ENCODE results near the gene S100PBP. TPM values are rescaled to one million over a fixed set of nuclear protein-coding genes. Genes with fewer than 3 reads are reported as not detected.

Gene S100PBP
- polyA plus RNA-seq, 1 experiment, result 43.7 TPM

DNA sequence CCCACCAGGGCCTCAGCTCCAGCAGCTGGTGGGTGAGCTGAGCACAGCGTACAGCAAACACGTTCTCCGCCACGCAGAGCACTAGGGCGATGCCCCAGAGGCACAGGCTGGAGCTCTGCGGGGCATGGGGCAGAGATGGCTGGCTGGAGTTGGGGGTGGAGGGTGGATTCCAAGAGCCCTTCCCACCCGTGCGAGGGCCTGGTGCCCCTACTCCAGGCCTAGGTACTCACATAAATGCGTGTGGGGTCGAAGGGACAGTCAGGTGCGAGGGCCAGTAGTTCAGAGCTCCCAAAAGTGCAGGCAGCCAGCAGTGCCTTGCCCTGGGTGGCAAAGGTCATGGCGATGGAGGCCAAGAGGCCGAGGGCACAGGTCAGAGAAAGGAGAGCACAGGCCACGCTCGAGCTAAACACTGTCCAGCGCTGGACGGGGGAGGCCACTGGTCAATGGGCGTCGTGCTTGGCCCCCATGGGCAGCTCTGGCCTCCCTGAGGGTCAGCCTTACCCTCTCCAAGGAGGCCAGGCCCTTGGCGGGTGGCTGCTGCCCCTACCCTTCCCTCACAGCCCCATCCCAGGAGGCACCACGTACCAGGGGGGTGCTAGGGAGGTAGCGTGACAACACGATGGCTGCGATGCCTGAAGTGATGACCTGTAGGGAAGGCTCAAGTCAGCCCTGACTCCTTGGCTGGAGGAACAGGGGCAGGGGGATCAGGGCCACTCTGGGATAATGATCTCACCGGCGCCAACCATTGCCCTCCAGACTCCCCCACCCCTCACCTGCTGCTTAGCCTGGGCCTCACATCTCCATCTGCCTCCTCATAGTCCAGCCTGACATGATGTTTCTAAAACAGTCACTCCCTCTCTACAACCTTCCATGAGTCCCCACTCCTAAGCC is 78.1 kb downstream of the S100PBP start:
- ChIA-PET POLR2A (no interaction called here), CTCF (interaction anchor here (1.0 to 1.1 kb wide), 2 partner anchors 10 to 192 kb away, joined by 3 to 4 read pairs; partner anchors contain the start of gene HPCA)

GRCh38 chr1:32896451-32896850 is 79.0 kb downstream of the S100PBP start:
- DNase-seq (ENCODE audit: low read depth, low spot score), result no peak
- TF ChIP-seq, protein P1, sequence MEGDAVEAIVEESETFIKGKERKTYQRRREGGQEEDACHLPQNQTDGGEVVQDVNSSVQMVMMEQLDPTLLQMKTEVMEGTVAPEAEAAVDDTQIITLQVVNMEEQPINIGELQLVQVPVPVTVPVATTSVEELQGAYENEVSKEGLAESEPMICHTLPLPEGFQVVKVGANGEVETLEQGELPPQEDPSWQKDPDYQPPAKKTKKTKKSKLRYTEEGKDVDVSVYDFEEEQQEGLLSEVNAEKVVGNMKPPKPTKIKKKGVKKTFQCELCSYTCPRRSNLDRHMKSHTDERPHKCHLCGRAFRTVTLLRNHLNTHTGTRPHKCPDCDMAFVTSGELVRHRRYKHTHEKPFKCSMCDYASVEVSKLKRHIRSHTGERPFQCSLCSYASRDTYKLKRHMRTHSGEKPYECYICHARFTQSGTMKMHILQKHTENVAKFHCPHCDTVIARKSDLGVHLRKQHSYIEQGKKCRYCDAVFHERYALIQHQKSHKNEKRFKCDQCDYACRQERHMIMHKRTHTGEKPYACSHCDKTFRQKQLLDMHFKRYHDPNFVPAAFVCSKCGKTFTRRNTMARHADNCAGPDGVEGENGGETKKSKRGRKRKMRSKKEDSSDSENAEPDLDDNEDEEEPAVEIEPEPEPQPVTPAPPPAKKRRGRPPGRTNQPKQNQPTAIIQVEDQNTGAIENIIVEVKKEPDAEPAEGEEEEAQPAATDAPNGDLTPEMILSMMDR (IDR thresholded peaks at IDR 0.05; ENCODE audit: low read depth, low read length), result no peak

More for the DNA sequence above, 78.1 kb downstream of the S100PBP start:
- Histone ChIP-seq H3K27ac (ENCODE audit: low read depth, low read length) (no peak overlapping the region), H3K27me3 (ENCODE audit: control insufficient read depth, insufficient read depth, low read length) (peaks cover 18% of the 10 kb centered on the region), H3K9me3 (ENCODE audit: control insufficient read depth, insufficient read depth, low read length) (no peaks in the 10 kb centered on the region; the same call in none of the 2 replicates), H3K4me3 (ENCODE audit: low read depth, low read length) (no peak overlapping the region)
- TF ChIP-seq, protein P1 (IDR thresholded peaks at IDR 0.05; ENCODE audit: low read depth, low read length), result no peak
- no peak for DNase-seq (ENCODE audit: low read depth, low spot score)

DNA sequence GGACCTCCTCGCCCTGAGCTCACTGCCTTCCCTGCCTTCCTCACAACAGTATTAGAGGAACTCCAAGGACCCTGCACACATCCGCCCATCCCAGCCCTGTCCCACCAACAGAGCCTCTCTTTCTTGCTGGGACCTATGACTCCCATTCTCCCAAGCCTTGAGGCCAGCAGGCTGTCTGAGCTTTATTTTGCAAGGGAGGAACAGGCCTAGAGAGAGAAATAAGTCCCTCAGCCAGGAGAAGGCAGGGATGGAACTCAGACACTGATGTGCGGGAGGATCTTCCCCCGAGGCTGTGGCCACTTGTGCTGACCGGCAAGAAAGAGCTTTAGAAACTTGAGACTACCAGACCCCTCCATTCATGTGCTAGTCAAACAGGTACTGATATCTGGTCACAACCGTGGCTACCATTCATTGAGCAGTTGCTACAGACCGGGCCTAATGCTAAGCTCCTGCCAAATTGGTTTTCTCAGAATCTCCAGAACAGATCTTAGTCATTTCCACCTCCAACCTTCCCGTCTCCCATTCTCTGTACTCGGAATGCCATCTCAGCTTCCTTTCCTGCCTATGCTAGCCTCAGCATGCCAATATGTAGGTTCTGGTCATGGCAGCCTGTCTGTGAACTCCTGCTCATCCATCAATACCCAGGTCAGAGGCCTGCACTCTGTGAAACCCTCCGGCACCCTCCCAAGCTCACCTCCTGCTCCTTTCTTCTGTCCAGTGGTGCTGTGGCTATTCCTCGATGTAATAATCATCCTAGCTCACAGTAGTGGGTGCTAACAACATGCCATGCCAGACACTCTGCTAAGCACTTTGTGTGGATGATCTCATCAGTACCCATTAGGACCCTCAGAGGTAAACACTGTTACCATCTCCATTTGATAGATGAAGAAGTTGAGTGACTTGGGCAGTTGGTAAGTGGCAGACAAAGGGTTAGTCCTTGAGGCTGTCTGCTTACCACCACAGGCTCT is 79.9 kb downstream of the S100PBP start:
- Histone ChIP-seq H3K27ac (ENCODE audit: low read depth, low read length) (no peak overlapping the region), H3K27me3 (ENCODE audit: control insufficient read depth, insufficient read depth, low read length) (peaks cover 4% of the 10 kb centered on the region), H3K4me3 (ENCODE audit: low read depth, low read length) (no peak overlapping the region), H3K9me3 (ENCODE audit: control insufficient read depth, insufficient read depth, low read length) (no peaks in the 10 kb centered on the region; the same call in none of the 2 replicates)
- CTCF ChIA-PET, result interaction anchor here (0.6 to 0.9 kb wide), 2 partner anchors 11 to 128 kb away, joined by 3 to 5 read pairs; partner anchors contain the start of gene HPCA
- no peak for DNase-seq (ENCODE audit: low read depth, low spot score)
- TF ChIP-seq, protein P1 (IDR thresholded peaks at IDR 0.05; ENCODE audit: low read depth, low read length), result no peak
- POLR2A ChIA-PET, result no interaction called here

More at GRCh38 chr1:32896451-32896850, 79.0 kb downstream of the S100PBP start:
- H3K27ac ChIP-seq (ENCODE audit: low read depth, low read length), result no peak overlapping the region
- no peak overlapping the region for H3K4me3 ChIP-seq (ENCODE audit: low read depth, low read length)
- POLR2A ChIA-PET, result no interaction called here
- H3K9me3 ChIP-seq (ENCODE audit: control insufficient read depth, insufficient read depth, low read length), result no peaks in the 10 kb centered on the region; the same call in none of the 2 replicates
- peaks cover 10% of the 10 kb centered on the region for H3K27me3 ChIP-seq (ENCODE audit: control insufficient read depth, insufficient read depth, low read length)
- CTCF ChIA-PET, result interaction anchor here (0.9 kb wide), 1 partner anchor 10 kb away, joined by 5 read pairs; the partner anchor contains the start of gene HPCA

DNA sequence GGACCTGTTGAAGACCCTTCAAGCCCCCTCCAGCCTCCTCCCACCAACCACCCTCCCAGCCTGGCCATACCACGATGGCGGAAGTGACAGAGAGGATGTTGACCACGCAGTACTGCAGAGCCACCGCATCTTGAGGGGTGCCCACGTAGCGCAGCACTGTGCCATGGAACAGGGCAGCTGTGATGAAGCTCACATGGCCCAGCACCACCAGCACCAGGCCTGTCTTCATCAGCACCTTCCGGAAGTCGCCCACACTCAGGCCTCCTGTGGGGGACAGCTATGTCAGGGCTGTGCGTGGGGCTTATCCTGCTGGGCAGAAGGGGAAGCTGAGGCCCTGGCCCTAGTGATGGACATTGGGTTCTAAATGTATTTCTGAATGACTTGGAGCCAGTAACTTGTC is 80.6 kb downstream of the S100PBP start:
- no peak overlapping the region for H3K27ac ChIP-seq (ENCODE audit: low read depth, low read length)
- ChIA-PET CTCF (interaction anchor here (1.1 kb wide), 1 partner anchor 189 kb away, joined by 3 read pairs; no protein-coding TSS in a partner anchor), POLR2A (interaction anchor here (0.6 kb wide), 1 partner anchor 497 kb away, joined by 3 read pairs; no protein-coding TSS in a partner anchor)
- no peak for DNase-seq (ENCODE audit: low read depth, low spot score)
- peaks cover 3% of the 10 kb centered on the region for H3K27me3 ChIP-seq (ENCODE audit: control insufficient read depth, insufficient read depth, low read length)
- H3K9me3 ChIP-seq (ENCODE audit: control insufficient read depth, insufficient read depth, low read length), result no peaks in the 10 kb centered on the region; the same call in 1 of the 2 replicates
- no peak overlapping the region for H3K4me3 ChIP-seq (ENCODE audit: low read depth, low read length)
- TF ChIP-seq, protein P1 (IDR thresholded peaks at IDR 0.05; ENCODE audit: low read depth, low read length), result no peak

Measured in AG04450 (cell line).